ENCODE data around the gene CNTNAP2.

CNTNAP2 gene

DNA sequence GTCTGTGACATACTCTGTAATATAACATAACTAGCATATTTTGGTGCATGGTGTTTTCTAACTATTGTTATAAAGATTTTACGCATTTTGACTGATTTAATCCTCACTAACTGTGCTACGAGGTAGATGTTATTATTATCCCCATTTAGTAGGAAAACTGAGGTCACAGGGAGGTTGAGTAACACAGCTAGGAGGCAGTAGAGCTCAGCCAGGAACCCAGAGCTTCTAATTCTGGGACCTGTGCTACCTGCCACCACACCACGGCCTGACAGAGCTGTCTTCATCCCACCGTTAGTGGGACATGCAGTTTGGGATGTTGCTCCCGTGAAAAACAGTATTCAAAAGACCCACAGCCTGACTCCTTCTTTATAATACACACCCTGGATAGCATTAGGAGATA is 962.5 kb downstream of the CNTNAP2 start:
- no peak overlapping the region for H3K4me3 ChIP-seq (ENCODE audit: control insufficient read depth, low read depth, low read length)
- no peak for DNase-seq (ENCODE audit: low read depth)
- TF ChIP-seq CTCF (conservative IDR thresholded peaks at IDR 0.05; ENCODE audit: control insufficient read depth, insufficient read depth, low read depth, low read length) = no peak

GRCh38 chr7:147079921-147080420 is 963.4 kb downstream of the CNTNAP2 start:
- no peak overlapping the region for H3K4me3 ChIP-seq (ENCODE audit: control insufficient read depth, low read depth, low read length)
- no peak for DNase-seq (ENCODE audit: low read depth)
- TF ChIP-seq CTCF (conservative IDR thresholded peaks at IDR 0.05; ENCODE audit: control insufficient read depth, insufficient read depth, low read depth, low read length) = no peak

DNA sequence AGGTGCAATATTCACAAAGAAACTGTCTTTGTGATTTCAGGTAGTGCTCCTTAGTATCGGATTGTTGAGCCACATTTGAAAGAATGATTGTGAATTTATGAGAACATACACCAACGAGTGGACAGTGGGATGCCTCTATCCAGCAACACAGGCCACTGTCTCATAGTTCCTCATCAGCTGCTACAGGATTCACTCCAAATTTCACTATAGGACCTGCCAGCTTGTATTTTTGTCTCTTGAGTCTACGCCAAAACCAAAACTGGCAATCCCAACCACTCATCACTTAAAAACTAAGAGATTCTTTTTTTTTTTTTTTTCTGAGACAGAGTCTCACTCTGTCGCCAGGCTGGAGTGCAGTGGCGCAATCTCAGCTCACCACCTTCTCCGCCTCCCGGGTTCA is 964.5 kb downstream of the CNTNAP2 start:
- no peak for DNase-seq (ENCODE audit: low read depth)
- no peak for TF ChIP-seq CTCF (conservative IDR thresholded peaks at IDR 0.05; ENCODE audit: control insufficient read depth, insufficient read depth, low read depth, low read length)
- H3K4me3 ChIP-seq (ENCODE audit: control insufficient read depth, low read depth, low read length) = no peak overlapping the region

DNA sequence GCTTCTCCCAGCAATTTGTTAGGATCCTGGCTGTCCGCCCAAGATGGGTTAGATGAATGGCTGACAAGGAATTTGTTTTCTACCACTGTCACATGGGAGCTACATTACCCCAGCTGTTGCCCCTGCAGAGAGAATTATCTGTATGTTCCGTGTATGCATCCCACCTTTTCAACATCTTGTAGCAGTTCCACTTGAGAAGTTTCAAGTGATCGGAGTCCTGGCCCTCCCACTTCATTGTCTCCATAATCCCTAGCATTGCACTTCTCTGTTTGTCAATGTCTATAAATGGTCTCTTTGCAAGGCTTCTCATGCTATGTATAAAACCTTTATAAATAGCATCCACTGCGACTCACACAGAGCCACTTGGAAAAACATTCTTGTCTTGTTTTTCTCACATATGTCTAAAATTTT is 972.5 kb downstream of the CNTNAP2 start:
- no peak overlapping the region for H3K4me3 ChIP-seq (ENCODE audit: control insufficient read depth, low read depth, low read length)
- DNase-seq (ENCODE audit: low read depth) = no peak

DNA sequence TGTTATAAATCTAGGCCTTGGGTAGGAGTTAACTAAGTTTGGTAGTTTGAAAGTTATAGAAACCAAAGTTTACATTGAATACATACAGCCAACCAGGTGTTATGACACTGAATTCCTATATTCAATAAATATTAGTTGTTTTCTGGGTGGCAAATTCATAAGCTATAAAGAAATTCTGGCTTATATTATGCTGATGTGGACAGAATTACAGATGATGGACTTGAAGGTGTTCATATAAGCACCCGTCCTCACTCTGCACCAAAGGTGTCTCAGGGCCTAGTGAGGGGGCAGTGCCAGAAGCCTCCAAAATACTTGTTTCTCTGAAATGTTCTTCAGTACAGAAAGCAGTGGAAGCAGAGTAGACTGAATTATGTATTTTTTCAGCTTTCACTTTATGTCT is 973.0 kb downstream of the CNTNAP2 start:
- no peak for TF ChIP-seq CTCF (conservative IDR thresholded peaks at IDR 0.05; ENCODE audit: control insufficient read depth, insufficient read depth, low read depth, low read length)
- DNase-seq (ENCODE audit: low read depth) = no peak
- no peak overlapping the region for H3K4me3 ChIP-seq (ENCODE audit: control insufficient read depth, low read depth, low read length)

More for the DNA sequence above, 972.5 kb downstream of the CNTNAP2 start:
- TF ChIP-seq CTCF (conservative IDR thresholded peaks at IDR 0.05; ENCODE audit: control insufficient read depth, insufficient read depth, low read depth, low read length) = no peak

- no peak overlapping the region for H3K4me3 ChIP-seq (ENCODE audit: control insufficient read depth, low read depth, low read length)
- no peak for TF ChIP-seq CTCF (conservative IDR thresholded peaks at IDR 0.05; ENCODE audit: control insufficient read depth, insufficient read depth, low read depth, low read length)
- no peak for DNase-seq (ENCODE audit: low read depth)
These were observed 980.0 kb downstream of the CNTNAP2 start for GRCh38 chr7:147096629-147097028.

- no peak for TF ChIP-seq CTCF (conservative IDR thresholded peaks at IDR 0.05; ENCODE audit: control insufficient read depth, insufficient read depth, low read depth, low read length)
- no peak overlapping the region for H3K4me3 ChIP-seq (ENCODE audit: control insufficient read depth, low read depth, low read length)
- DNase-seq (ENCODE audit: low read depth) = no peak
These were observed 986.6 kb downstream of the CNTNAP2 start for GRCh38 chr7:147103224-147103623.

Data from fibroblast of mammary gland (primary cell).